ENCODE data around the gene BBS4.
"Not testable (repeated sequence)": the region's sequence is repeated elsewhere in the genome, so short reads cannot be mapped to it uniquely, and the experiment has no call there.

- not testable (repeated sequence) for TF ChIP-seq PATZ1 (CRISPR knock-in tag; IDR thresholded peaks at IDR 0.05; ENCODE audit: borderline replicate concordance); SNAI2 (CRISPR knock-in tag; IDR thresholded peaks at IDR 0.05); ZFP3 (CRISPR knock-in tag; IDR thresholded peaks at IDR 0.05)
Observed at GRCh38 chr15:72708551-72709303, 22.7 kb downstream of the BBS4 start.

Data from SK-N-SH treated with all-trans-retinoic acid at 6 μM for 48 hours (cell line).